B cell (primary cell): Measurements from ENCODE around the gene NRK. TPM values are rescaled to one million over a fixed set of nuclear protein-coding genes. Genes with fewer than 3 reads are reported as not detected.
"Not testable (repeated sequence)": the region's sequence is repeated elsewhere in the genome, so short reads cannot be mapped to it uniquely, and the experiment has no call there.

ENCODE experiments used
- ATAC-seq: fragments of 200-7000 bp; cut with Tn5 transposase; one replicate; pipeline ENCODE4 v1.10.0; 2021; ENCODE audit warnings: low read depth, mild to moderate bottlenecking, moderate number of reproducible peaks, moderate library complexity
- CTCF ChIA-PET: fragments of 350-600 bp; sonication (Branson Sonifier 250); formaldehyde crosslinking; loops from one replicate; lab custom pipeline; 2021; ENCODE audit warnings: antibody characterized with exemption, inconsistent platforms; lab: Charles Lee
- POLR2A ChIA-PET: fragments of 350-600 bp; sonication (Branson Sonifier 250); formaldehyde crosslinking; loops from one replicate; lab custom pipeline; 2021; ENCODE audit warnings: antibody characterized with exemption; lab: Charles Lee
- DNase-seq: peaks from one replicate; pipeline ENCODE4 v3.0.0; 2013
- H2AFZ ChIP-seq: 2 replicates; pipeline ENCODE4 v1.6.1; 2012; ENCODE audit warnings: mild to moderate bottlenecking, low read depth, low read length; ENCODE audit not compliant: insufficient read depth, poor library complexity, severe bottlenecking
- H3K27ac ChIP-seq, 2 donors: 1 replicate in 1 of 2; 2 replicates in 1 of 2; pipeline ENCODE4 v1.5.1; 2012 to 2013; ENCODE audit warnings: low read length in 2 of 2, mild to moderate bottlenecking in 2 of 2, moderate library complexity in 1 of 2
- H3K27me3 ChIP-seq, 4 experiments: fragments of 200-600 bp in 1 of 4; sonication (generic) in 1 of 4; replicated peaks in 1 of 4; 1 replicate in 2 of 4; 2 replicates in 2 of 4; pipeline versions ENCODE4 v1.6.1 to v1.7.0; 2013 to 2016; ENCODE audit warnings: low read length in 3 of 4, mild to moderate bottlenecking in 2 of 4, mixed read lengths in 1 of 4, moderate library complexity in 1 of 4; ENCODE audit not compliant: insufficient read depth in 4 of 4, control insufficient read depth in 3 of 4; ENCODE audit errors: control extremely low read depth in 1 of 4
- H3K36me3 ChIP-seq, 2 experiments: replicated peaks in 1 of 2; 1 replicate in 1 of 2; 2 replicates in 1 of 2; pipeline versions ENCODE4 v1.6.1 to v1.7.1; 2013; ENCODE audit warnings: low read length in 1 of 2; ENCODE audit not compliant: insufficient read depth in 2 of 2, control insufficient read depth in 1 of 2; ENCODE audit errors: control extremely low read depth in 1 of 2, extremely low read depth in 1 of 2
- H3K4me1 ChIP-seq, 2 donors: fragments of 200-600 bp in 1 of 2; sonication (generic) in 1 of 2; 1 replicate in 1 of 2; 2 replicates in 1 of 2; pipeline versions ENCODE4 v1.5.1 to v1.6.1; 2013 to 2017; ENCODE audit warnings: low read length in 2 of 2; ENCODE audit not compliant: control insufficient read depth in 2 of 2, insufficient read depth in 2 of 2
- H3K4me2 ChIP-seq: replicated peaks from 2 replicates; pipeline ENCODE3; 2012; ENCODE audit warnings: mild to moderate bottlenecking, low read depth, low read length; ENCODE audit not compliant: poor library complexity, severe bottlenecking
- H3K4me3 ChIP-seq, 5 experiments: fragments of 200-600 bp in 1 of 5; sonication (generic) in 1 of 5; 1 replicate in 3 of 5; 2 replicates in 2 of 5; pipeline versions ENCODE4 v1.5.1 to v1.7.0; 2011 to 2016; ENCODE audit warnings: low read length in 4 of 5, mild to moderate bottlenecking in 4 of 5, low read depth in 2 of 5, control low read depth in 1 of 5, moderate library complexity in 1 of 5; ENCODE audit not compliant: insufficient read depth in 1 of 5; ENCODE audit errors: control extremely low read depth in 1 of 5, extremely low read depth in 1 of 5
- H3K79me2 ChIP-seq: fragments of 200-600 bp; sonication (generic); one replicate; pipeline ENCODE4 v1.6.0; 2016; ENCODE audit warnings: low read length; ENCODE audit not compliant: control insufficient read depth, insufficient read depth
- H3K9ac ChIP-seq: fragments of 200-600 bp; sonication (generic); 2 replicates; pipeline ENCODE4 v1.6.1; 2017; ENCODE audit warnings: mild to moderate bottlenecking, low read length, moderate library complexity
- H3K9me3 ChIP-seq, 3 donors: one replicate each; pipeline versions ENCODE4 v1.6.1 to v1.7.1; 2013; ENCODE audit warnings: low read length in 2 of 3; ENCODE audit not compliant: control insufficient read depth in 2 of 3, insufficient read depth in 1 of 3; ENCODE audit errors: control extremely low read depth in 1 of 3
- H4K20me1 ChIP-seq: 2 replicates; pipeline ENCODE4 v1.6.0; 2012; ENCODE audit warnings: mild to moderate bottlenecking, low read length; ENCODE audit not compliant: insufficient read depth, control insufficient read depth, poor library complexity, severe bottlenecking
- H3K27ac Mint-ChIP-seq: one replicate; pipeline ENCODE4 v1.8.0; 2021; ENCODE audit warnings: mixed read lengths
- H3K27me3 Mint-ChIP-seq: one replicate; pipeline ENCODE4 v1.8.0; 2021; ENCODE audit warnings: mixed read lengths
- H3K4me1 Mint-ChIP-seq: one replicate; pipeline ENCODE4 v1.8.0; 2021; ENCODE audit warnings: mixed read lengths
- H3K4me3 Mint-ChIP-seq: one replicate; pipeline ENCODE4 v1.8.0; 2021; ENCODE audit warnings: mixed read lengths
- H3K9me3 Mint-ChIP-seq: one replicate; pipeline ENCODE4 v1.8.0; 2022; ENCODE audit warnings: mixed read lengths; ENCODE audit not compliant: insufficient read depth
- EZH2 ChIP-seq: IDR thresholded peaks from 2 replicates; pipeline ENCODE4 v1.6.1; 2012; ENCODE audit warnings: borderline replicate concordance, low read depth, mild to moderate bottlenecking, moderate library complexity, low read length; ENCODE audit not compliant: insufficient read depth, poor library complexity, severe bottlenecking
- WGBS: methylation state at CpG from one replicate; pipeline ENCODE4 v1.1.5; 2013; ENCODE audit warnings: missing lambda C conversion rate; ENCODE audit not compliant: insufficient coverage; 5-methylcytosine and 5-hydroxymethylcytosine counted together
- intact Hi-C: fragments of 100-400 bp; cut with micrococcal nuclease; formaldehyde crosslinking; loops from one replicate; pipeline ENCODE4 v1.10.0; 2022
- polyA plus RNA-seq: library from polyadenylated mRNA; depleted of rRNA; stranded (reverse); fragments of >200 nt; gene quantifications from 2 replicates; pipeline ENCODE4 v1.2.3, GENCODE V29; 2012
- total RNA-seq, 2 donors: library from RNA; stranded (reverse); fragments of 120-200 nt in 1 of 2; gene quantifications; 1 replicate in 1 of 2; 2 replicates in 1 of 2; pipeline versions ENCODE4 v1.2.3 to v1.2.4, GENCODE V29; 2013 to 2022
- TF ChIP-seq, protein P1 (sequence below): fragments of 200-600 bp; IDR thresholded peaks from one replicate; pipeline ENCODE4 v1.8.0; 2022; ENCODE audit warnings: antibody characterized with exemption, mild to moderate bottlenecking

NRK gene
- total and polyA plus RNA-seq, 2 donors (not counting 1 experiment from before 2014, with no cell fraction given), result not detected

GRCh38 chrX:105775679-105776078, 46.7 kb upstream of the NRK start:
- Histone ChIP-seq H3K79me2 (no peaks in the 10 kb centered on the region), H3K27me3 (no peaks in the 10 kb centered on the region), H3K4me2 (no peak overlapping the region), H3K4me1 (no peaks in the 10 kb centered on the region), H3K4me3 (no peak overlapping the region), H3K9ac (no peak overlapping the region), H3K27ac (no peak overlapping the region), H3K36me3 (no peaks in the 10 kb centered on the region), H2AFZ (no peak overlapping the region), H4K20me1 (no peaks in the 10 kb centered on the region), H3K9me3 (peaks cover 0 to 2% (median 0%) of the 10 kb centered on the region in 3 donors)
- POLR2A ChIA-PET, result no interaction called here
- CTCF ChIA-PET, result no interaction called here
- H3K27ac Mint-ChIP-seq, result no peak overlapping the region
- H3K9me3 Mint-ChIP-seq, result no peaks in the 10 kb centered on the region
- H3K4me3 Mint-ChIP-seq, result no peak overlapping the region
- H3K4me1 Mint-ChIP-seq, result no peaks in the 10 kb centered on the region
- no CpG with 5 or more reads among the region's 3 CpGs for WGBS
- no peaks in the 10 kb centered on the region for H3K27me3 Mint-ChIP-seq
- ATAC-seq (no peak), DNase-seq (no peak)
- TF ChIP-seq, protein P1, sequence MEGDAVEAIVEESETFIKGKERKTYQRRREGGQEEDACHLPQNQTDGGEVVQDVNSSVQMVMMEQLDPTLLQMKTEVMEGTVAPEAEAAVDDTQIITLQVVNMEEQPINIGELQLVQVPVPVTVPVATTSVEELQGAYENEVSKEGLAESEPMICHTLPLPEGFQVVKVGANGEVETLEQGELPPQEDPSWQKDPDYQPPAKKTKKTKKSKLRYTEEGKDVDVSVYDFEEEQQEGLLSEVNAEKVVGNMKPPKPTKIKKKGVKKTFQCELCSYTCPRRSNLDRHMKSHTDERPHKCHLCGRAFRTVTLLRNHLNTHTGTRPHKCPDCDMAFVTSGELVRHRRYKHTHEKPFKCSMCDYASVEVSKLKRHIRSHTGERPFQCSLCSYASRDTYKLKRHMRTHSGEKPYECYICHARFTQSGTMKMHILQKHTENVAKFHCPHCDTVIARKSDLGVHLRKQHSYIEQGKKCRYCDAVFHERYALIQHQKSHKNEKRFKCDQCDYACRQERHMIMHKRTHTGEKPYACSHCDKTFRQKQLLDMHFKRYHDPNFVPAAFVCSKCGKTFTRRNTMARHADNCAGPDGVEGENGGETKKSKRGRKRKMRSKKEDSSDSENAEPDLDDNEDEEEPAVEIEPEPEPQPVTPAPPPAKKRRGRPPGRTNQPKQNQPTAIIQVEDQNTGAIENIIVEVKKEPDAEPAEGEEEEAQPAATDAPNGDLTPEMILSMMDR, result no peak
- no peak for TF ChIP-seq EZH2
- intact Hi-C loops, result no loop called here

GRCh38 chrX:105781804-105782203, 40.5 kb upstream of the NRK start:
- no peaks in the 10 kb centered on the region for H3K27me3 Mint-ChIP-seq
- WGBS, result no CpG with 5 or more reads among the region's 1 CpG
- Histone ChIP-seq H3K27me3 (no peaks in the 10 kb centered on the region), H3K4me1 (no peaks in the 10 kb centered on the region), H3K79me2 (no peaks in the 10 kb centered on the region), H2AFZ (no peak overlapping the region), H3K4me2 (no peak overlapping the region), H3K9ac (no peak overlapping the region), H3K27ac (no peak overlapping the region), H4K20me1 (no peaks in the 10 kb centered on the region), H3K9me3 (no peaks in the 10 kb centered on the region), H3K4me3 (no peak overlapping the region), H3K36me3 (no peaks in the 10 kb centered on the region)
- POLR2A ChIA-PET, result no interaction called here
- no peak overlapping the region for H3K4me3 Mint-ChIP-seq
- CTCF ChIA-PET, result no interaction called here
- H3K4me1 Mint-ChIP-seq, result no peaks in the 10 kb centered on the region
- no peak for ATAC-seq
- intact Hi-C loops, result no loop called here
- H3K9me3 Mint-ChIP-seq, result no peaks in the 10 kb centered on the region
- no peak for DNase-seq
- no peak overlapping the region for H3K27ac Mint-ChIP-seq
- no peak for TF ChIP-seq EZH2
- TF ChIP-seq, protein P1, result no peak

DNA sequence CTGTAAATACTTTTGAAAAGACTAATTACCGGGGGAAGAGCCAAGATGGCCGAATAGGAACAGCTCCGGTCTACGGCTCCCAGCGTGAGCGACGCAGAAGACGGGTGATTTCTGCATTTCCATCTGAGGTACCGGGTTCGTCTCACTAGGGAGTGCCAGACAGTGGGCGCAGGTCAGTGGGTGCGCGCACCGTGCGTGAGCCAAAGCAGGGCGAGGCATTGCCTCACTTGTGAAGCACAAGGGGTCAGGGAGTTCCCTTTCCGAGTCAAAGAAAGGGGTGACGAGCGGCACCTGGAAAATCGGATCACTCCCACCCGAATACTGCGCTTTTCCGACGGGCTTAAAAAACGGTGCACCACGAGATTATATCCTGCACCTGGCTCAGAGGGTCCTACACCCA, 25.5 kb upstream of the NRK start:
- H3K9ac ChIP-seq, H3K9me3 ChIP-seq, H3K4me1 ChIP-seq, H3K4me3 Mint-ChIP-seq, H3K9me3 Mint-ChIP-seq, H3K4me2 ChIP-seq, H3K27ac Mint-ChIP-seq, H3K27ac ChIP-seq, POLR2A ChIA-PET, H3K27me3 ChIP-seq, ATAC-seq, CTCF ChIA-PET, H2AFZ ChIP-seq, intact Hi-C loops, DNase-seq, H3K79me2 ChIP-seq, H3K4me3 ChIP-seq, H3K27me3 Mint-ChIP-seq, H4K20me1 ChIP-seq, H3K36me3 ChIP-seq, H3K4me1 Mint-ChIP-seq: not testable (repeated sequence)
- 98% methylated on average over 7 of the region's 26 CpGs for WGBS
